SIG-M5 treated with dmso at 0.1 percent for 504 hours (cell line): ENCODE measurements around the gene ANKS3.

Experiments
- DNase-seq: peaks from one replicate; lab custom pipeline; 2025; ENCODE audit not compliant: unreplicated experiment; lab: John Stamatoyannopoulos, UW

The ANKS3 gene

DNA sequence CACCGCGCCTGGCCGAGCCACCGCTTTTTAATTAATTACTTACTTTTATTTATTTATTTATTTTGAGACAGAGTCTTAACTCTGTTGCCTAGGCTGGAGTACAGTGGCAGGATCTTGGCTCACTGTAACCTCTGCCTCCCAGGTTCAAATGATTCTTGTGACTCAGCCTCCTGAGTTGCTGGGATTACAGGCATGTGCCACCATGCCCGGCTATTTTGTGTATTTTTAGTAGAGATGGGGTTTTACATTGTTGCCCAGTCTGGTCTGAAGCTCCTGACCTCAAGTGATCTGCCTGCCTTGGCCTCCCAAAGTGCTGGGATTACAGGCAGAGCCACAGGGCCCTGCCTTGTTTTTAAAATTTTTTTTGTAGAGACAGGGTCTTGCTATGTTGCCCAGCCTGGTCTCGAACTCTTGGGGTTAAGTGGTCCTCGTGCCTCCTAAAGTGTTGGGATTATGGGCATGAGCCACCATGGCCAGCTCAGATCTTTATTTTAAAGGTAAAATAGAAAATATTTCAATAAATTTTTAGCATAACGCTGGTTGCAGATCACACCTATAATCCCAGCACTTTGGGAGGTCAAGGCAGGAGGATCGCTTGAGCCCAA lies 59.0 kb downstream of the ANKS3 start:
- DNase-seq = no peak

DNA sequence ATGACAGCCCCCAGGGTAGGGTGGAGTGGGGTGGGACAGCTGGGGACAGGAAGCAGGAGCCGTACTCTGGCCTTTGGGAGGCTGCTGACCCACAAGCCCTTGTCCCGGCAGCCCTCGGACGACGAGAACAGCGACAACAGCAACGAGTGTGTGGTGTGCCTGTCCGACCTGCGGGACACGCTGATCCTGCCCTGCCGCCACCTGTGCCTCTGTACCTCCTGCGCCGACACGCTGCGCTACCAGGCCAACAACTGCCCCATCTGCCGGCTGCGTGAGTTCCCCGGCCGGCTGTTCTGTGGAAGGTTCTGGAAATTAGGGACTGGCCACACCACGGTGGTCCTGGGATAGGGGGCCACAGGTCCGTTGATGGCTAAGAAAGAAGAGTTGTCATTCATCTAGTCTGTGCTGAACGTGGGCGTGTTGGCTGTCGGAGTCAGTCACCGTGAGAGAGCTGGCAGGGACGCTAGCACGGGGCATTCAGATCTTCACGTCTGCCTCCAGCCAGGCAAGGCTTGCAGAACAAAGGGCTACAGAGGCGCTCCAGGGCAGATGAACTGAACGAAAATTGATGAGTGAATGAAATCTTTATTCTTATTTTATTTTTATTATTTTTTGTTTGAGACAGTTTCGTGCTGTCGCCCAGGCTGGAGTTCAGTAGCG lies 60.6 kb downstream of the ANKS3 start:
- DNase-seq = no peak

DNA sequence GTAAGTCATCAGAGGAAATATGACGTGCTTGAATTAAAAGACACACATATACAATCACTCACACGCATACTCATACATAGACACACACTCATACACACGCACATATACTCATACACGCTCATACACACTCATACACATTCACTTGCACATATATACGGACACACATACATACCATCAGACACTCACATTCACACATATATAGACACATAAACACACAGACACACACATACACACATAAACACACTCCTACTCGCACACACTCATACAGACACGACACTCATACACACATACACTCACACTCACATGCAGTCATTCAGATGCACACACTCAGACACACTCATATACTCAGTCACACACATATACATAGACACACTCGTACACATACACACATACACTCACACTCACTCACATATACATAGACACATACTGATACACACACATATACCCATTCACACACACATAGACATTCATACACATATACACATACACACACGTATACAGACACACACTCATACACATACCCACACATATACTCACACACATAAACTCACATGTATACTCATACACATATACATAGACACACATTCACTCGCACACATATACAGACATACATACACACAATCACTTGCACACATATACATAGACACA lies 65.6 kb downstream of the ANKS3 start:
- DNase-seq = no peak

DNA sequence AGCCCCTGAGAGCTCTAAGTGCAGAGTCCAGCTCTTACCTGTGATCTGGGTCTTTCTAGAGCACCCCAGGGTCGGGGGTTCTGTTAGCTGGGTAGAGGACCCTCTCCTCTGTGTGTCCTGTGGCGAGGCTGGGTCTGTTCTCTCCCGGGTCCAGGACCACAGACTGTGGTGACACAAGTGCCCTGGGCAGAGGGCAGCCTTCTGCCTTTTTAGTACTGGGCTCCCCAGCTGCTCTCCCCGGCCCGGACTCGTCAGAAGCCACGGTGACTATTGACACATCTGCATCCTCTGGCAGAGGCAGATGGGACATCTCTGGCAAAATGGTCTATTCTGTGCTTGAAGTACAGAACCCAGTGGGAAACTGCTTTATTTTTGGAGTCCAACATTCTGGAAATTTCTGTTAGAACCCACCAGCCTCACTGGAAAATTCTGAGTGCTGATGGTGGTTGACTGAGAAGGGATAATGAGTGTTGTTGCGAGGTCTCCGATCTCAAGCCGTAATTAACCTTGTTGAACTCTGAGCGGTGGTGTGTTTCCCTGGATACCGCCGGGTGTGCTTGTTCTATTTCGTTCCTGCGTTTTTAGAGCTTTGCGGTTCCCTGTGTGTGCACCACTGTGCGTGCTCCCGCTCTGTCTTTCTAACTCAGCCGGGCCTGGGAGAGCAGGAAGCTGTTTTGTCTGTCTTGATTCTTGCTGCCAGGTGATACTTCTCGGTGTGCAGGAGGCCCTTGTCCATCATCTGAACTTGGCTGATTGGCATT lies 66.7 kb downstream of the ANKS3 start:
- DNase-seq = no peak

DNA sequence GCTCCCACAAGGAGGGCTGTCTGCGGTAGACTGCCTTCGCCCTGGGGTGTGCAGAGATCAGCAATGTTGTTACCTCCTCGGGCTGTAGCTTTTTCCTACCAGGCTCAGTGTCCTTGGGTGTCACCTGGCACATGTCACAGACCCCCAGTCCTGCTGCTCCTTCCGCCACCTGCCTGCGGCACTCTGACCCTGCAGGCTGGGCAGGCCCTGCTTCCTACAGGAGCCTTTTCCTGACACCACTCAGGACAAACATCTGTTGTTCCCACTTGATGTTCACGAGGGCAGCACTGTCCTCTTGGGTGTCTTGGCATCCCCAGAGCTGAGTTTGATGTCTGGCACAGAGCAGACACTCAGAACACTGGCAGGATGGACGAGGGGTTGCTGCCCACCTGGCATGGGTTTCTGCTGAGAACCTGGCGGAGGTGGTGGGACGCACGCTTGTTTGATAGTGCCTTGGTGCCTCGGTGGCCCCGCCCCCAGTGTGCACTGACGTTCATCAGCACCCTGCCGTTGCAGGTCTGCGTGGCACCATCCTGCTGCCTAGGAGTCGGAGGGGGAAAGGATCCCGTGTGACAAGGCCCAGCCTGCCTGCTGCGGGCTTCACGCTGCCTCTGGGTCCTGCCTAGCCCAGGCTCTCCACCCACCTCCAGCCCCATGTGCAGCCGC lies 67.4 kb downstream of the ANKS3 start:
- no peak for DNase-seq

DNA sequence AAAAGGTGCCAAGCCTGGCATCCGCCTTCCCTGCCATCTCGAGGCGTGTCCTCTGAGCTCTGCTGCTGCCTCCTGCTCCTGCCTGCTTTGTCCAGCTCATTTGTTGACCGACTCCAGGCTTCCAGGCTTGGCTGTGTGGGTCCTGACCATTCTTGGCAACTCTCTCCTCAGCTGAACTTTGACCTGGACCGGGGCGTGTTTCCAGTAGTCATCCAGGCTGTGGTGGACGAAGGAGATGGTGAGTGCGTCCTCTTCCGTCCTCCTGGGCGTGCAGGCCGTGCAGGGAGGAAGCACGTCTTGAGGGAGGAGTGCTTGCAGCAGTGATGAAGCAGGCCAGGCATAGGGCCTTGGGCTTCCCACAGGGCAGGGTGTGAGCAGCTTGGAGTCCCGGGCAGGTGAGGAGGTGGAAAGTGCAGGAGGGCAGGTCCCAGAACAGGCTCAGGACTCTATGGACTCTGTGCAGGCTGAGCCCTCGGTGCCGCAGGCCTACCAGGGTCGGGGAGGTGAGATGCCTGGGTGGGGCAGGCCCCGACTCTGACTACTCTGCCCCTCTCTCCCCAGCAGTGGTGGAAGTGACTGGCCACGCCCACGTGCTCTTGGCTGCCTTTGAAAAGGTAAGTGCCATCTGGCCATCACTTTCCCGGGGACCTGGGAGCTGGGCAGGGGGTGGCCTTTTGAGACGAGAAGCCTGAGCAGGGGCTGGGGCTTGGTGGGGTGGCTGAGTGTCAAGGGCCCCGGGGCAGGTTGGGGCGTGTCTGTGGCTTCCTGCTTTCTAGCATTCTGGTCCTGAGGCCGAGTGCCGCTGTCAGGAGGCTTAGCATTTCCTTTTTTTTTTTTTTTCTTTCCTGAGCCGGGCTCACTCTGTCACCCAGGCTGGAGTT lies 69.3 kb downstream of the ANKS3 start:
- DNase-seq = peak; percentile 71

DNA sequence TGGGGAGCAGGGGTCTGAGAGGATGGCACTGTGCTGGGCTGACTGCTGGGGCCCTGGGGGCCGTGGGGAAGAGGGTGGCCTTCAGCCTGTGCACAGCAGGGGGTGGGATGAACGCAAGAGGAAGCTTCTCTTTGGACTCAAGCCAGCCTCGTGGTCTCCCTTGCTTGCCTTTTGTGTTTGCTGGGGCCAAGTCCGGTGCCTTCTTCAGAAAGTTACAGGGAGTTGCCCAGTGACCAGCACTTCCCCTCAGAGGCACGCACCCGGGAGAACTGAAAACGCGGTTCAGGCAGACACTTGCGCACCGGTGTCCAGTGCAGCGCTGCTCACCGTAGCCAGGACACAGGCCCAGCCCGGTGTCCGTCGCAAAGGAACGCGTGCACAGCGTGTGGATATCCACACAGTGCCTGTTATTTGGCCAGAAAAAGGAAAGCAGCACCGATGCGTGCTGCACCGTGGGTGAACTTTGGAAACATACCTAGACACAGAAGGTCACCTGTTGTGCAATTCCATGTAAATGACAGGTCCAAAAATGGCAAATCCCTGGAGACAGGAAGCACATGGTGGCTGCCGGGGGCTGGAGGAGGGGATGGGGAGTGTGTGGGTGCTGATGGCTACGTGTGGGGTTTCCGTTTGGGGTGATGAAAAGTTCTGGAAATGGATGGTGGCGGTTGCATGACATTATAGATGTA lies 70.2 kb downstream of the ANKS3 start:
- DNase-seq = peak; percentile 85

DNA sequence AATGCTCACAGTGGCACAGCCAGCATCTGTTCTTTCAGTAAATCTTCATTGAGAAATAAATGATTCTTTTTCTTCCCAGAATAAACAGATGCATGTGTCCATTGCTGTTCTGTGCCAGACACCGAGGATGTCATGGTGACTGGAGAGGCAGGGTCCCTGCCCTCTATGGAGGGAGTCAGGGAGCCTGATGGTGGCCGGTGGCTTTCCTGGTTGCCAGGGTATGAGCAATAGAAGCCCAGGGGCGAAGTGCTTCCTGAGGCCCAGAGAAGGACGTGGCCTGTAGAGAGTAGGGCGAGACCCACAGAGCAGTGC lies 70.7 kb downstream of the ANKS3 start:
- no peak for DNase-seq

DNA sequence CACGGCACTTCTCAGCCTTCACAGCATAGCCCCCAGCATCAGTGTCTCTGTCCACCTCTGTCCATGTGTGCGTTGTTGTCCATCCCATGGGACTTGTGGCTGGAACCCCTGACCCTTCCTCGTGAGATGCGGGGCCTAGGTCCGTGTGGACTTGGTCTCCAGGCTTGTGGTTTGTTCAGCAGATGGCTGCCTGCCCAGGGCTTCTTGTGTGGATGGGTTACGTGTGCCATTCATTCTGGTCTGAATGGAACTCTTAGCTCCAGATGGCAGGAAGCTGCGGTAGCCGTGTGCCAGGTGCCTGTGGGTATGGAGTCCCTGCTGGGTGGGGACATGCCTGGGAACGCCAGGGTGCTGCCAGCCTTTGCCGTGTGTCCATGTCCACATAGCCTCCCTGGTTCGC lies 72.4 kb downstream of the ANKS3 start:
- DNase-seq = no peak

DNA sequence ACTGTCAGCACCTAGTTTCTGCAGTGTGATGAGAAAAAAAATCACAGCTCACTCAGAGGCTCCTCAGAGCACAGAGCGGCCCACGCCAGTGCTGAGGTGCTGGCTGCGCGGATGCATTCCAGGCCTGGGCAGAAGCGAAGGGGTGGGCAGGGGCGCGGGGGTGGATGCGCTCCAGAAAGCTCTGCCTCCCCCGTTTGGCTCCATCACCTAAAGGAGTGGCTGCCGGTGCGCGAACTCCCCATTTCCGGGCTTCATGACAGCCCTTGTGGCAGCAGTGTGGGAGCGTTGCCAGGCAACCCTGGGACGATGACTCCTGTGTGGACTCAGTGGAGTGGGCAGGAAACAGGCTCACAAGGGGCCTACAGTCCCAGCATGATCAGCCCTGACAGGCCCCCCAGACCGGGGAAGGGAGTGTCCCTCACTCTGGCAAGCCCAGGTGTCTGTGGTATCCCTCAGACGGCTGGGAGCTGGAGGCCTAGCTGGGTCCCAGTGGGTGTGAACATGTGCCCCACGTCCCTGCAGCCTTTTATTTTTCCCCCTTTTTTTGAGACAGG lies 73.5 kb downstream of the ANKS3 start:
- DNase-seq = no peak

DNA sequence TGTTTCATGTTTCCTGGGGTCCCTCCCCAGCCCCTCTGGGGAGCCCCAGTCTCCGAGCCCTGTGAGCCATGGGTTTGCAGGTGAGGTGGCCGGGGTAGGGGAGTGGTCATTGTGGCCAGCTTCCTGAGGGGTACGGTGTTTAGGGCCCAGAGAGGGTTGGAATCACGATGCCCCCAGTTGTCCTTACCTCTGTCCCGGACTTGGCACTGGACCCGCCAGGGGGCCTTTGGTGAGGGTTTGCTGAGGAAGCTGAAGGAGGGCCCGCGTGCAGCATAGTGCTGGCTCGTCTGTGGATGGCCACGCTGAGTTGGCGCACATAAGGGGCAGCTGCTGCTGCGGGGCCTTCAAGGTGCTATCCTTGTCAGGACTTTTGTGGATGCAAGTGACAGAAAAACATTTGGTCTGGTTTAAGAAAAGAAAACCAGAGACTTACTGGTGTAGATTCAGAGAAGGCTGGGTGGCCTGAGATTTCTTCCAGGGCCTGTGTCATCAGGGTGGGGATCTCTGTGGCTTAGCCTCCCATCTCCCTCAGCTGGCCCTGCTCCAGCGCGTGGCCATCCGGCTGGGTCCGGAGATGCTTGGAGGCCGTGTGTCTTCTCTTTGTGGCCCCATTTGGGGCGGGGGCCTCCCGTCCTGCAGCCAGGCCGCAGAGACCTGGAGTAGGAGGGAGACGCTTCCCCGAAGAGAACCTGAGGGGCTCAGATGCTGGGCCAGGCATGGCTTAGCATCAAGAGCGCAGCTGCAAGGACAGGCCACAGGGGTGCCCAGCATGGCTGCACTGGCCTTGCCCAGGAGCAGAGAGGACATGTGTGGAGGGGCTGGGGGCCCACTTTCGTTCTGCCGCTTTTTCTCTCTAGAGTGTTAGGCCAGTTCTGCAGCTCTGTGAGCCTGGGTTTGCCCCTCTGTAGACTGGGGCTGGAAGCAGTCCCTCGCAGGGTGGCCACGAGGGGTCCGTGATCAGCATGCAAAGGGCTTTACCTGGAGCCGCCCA lies 74.4 kb downstream of the ANKS3 start:
- no peak for DNase-seq

DNA sequence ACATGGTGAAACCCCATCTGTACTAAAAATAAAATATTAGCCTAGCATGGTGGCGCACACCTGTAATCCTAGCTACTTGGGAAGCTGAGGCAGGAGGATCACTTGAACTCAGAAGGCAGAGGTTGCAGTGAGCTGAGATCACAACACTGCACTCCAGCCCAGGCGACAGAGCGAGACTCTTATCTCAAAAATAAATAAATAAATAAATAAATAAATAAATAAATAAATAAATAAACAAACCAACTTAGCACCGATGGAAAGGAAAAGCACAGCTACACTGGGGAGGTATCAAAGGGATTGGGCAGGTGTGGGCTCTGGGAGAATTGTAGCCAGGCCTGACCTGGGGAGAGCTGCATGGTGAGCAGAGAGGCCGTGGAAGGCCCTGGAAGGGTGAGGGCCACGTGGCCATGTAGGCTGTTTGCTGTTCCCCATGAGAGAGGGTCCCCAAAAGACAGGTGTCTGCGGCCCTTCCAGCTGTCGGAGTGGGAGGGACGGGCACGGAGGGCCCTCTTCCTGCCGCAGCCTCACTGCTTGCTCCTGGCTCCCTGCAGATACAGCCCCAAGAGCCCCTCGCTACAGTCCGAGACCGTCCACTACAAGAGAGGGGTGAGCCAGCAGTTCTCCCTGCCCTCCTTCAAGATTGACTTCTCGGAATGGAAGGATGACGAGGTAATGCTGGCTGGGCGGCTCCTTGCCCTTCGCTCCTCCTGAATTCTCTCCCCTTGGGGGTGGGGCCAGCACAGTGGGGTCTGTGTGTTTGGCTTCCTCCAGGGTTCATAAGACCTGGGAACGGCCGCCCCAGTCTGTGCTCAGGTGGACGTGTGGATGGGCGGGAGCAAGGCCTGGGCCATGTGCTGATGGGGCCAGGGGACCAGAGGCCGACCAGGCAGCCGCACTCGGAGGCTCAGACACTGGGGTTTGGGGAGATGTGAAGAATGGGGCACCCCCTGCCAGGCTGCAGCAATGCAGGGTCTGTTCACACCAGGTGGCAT lies 77.1 kb downstream of the ANKS3 start:
- DNase-seq = no peak

DNA sequence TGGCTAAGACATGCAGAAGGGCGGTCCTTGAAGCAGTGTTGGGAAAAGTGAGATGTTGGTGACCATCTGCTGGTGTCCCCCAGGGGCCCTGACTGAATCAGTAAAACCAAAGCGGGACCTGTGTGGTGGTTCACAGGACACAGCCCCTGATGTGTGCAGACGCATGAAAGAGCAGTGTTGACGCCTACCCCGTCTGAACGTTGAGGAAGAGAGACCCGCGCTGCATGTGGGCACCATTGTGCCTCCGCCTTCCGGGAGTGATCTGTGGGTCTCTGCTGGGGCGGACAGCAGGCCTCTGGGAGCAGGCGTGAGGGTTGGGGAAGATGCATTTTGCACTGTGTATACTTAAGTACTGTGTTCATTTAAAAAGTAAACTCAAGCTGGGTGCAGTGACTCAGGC lies 77.8 kb downstream of the ANKS3 start:
- DNase-seq = no peak

DNA sequence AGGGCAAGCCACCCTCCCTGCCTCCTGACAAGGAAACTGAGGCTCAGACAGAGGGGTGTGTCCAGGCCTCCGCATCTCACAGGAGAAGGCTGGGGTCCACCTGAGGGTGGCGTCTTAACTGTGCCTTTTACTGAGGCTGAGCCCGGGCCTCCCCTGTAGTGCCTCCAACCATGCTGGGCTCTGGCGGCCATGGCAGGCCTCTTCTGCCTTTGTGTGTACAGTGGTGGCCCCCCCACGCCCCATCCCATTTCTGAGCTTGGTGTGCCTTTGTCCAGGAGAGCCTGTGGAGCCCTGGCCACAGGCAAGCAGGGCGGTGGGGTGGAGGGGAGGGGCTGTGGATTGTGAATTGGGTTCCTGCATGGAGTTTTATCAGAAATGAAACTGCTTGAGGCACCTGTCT lies 78.3 kb downstream of the ANKS3 start:
- no peak for DNase-seq

DNA sequence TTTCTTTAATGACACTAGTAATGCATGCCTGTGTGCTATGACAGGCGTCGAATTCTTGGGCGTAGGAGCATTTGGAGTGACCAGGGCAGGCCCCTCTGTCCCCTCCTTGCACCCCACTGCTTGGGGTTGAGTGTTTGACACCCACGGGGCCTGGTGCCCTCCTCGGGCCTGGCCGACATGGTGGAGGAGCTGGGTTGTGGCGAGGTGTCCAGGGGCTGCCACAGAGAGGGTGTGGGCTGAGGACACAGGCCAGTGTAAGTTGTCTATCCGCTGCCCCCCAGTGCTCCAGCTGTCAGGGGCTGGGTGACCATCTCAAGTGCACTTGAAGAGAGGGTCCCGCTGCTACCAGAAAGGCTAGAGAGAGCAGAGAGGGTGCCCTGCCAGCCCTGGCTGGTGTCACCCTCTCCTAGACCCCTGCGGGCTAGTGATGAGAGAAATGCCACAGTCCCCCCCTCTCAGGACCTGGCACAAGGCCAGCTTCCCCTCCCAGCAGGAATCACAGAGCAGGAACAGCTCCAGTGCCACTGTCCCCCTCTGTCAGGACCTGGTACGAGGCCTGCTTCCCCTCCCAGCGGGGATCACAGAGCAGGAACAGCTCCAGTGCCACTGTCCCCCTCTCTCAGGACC lies 79.0 kb downstream of the ANKS3 start:
- no peak for DNase-seq

DNA sequence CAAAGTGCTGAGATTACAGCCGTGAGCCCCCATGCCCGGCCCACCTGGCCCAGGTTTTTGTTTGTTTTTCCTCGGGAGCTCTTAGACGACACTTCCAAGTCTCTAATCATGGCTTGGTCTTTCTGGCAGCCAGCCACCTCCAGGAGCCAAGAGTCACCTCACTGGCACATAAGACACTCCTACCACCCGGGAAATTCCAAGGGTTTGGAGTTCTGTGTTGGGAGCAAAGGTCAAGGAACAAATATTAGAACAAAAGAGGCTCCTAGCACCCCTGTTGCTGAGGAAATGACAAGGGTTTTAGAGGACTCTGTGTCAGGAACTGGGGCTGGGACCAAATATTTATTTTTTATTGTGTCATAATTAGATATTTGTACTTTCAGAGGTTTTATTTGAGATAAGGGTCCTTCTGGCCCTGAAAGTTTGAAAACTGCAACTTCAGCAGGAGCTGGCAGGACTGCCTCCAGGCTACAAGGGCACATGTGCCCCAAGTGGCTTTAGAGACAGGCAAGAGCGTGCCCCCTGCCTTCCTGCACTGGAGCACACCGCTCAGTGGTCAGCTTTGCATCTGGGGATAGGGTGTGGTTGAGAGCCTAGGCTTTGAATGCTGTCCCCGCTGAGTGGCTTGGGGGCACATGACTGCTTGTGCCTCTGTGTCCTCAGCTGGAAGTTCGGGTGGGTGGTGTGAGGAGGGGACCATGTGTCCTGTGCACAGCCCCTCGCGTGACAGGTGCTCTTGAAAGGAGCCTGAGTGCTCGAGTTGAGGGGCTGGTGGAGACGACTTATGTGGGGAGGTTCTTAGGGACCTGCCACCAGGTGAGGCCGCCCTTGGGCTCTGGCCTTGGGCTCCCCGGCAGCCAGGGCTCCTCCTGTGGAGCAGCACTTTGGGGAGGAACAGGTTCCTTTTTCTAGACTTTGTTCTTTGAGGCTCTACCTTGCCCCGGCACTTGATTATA lies 79.8 kb downstream of the ANKS3 start:
- no peak for DNase-seq
